Measurements from ENCODE around the gene RAB22A. TPM values are rescaled to one million over a fixed set of nuclear protein-coding genes. Genes with fewer than 3 reads are reported as not detected.

Gene RAB22A, protein sequence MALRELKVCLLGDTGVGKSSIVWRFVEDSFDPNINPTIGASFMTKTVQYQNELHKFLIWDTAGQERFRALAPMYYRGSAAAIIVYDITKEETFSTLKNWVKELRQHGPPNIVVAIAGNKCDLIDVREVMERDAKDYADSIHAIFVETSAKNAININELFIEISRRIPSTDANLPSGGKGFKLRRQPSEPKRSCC
- total RNA-seq (10 to 100 TPM; 22.4 to 46.3 (median 28.8) TPM), polyA plus RNA-seq (10 to 100 TPM in 1 of 3 donors, 1 to 10 TPM in 2; 6.7 to 31.9 (median 8.0) TPM)
- long read RNA-seq, donor 1, full-length matches to known transcripts: 21 of 37 reads
- long read RNA-seq, donor 1, partial matches to known transcripts: 16 of 37 reads
- long read RNA-seq, donor 1, other reads (novel, unspliced or antisense): 0 of 37 reads
- long read RNA-seq, donor 2, full-length matches to known transcripts: 12 of 12 reads
- long read RNA-seq, donor 2, partial matches to known transcripts: 0 of 12 reads
- long read RNA-seq, donor 2, other reads (novel, unspliced or antisense): 0 of 12 reads
- long read RNA-seq, donor 3, full-length matches to known transcripts: 24 of 24 reads
- long read RNA-seq, donor 3, partial matches to known transcripts: 0 of 24 reads
- long read RNA-seq, donor 3, other reads (novel, unspliced or antisense): 0 of 24 reads
- long read RNA-seq, donor 4, partial matches to known transcripts: 2 of 6 reads
- long read RNA-seq, donor 4, other reads (novel, unspliced or antisense): 4 of 6 reads
- long read RNA-seq, donor 5, full-length matches to known transcripts: 81 of 86 reads
- long read RNA-seq, donor 5, partial matches to known transcripts: 0 of 86 reads
- long read RNA-seq, donor 5, other reads (novel, unspliced or antisense): 5 of 86 reads
- long read RNA-seq, donor 6, partial matches to known transcripts: 0 of 2 reads
- long read RNA-seq, donor 6, other reads (novel, unspliced or antisense): 2 of 2 reads
- long read RNA-seq, donor 7, full-length matches to known transcripts: 4 of 18 reads
- long read RNA-seq, donor 7, partial matches to known transcripts: 14 of 18 reads
- long read RNA-seq, donor 7, other reads (novel, unspliced or antisense): 0 of 18 reads
- long read RNA-seq, donor 8, full-length matches to known transcripts: 43 of 43 reads
- long read RNA-seq, donor 8, partial matches to known transcripts: 0 of 43 reads
- long read RNA-seq, donor 8, other reads (novel, unspliced or antisense): 0 of 43 reads
- long read RNA-seq, donor 9, full-length matches to known transcripts: 14 of 14 reads
- long read RNA-seq, donor 9, partial matches to known transcripts: 0 of 14 reads
- long read RNA-seq, donor 9, other reads (novel, unspliced or antisense): 0 of 14 reads
- long read RNA-seq, donor 10, full-length matches to known transcripts: 13 of 21 reads
- long read RNA-seq, donor 10, partial matches to known transcripts: 8 of 21 reads
- long read RNA-seq, donor 10, other reads (novel, unspliced or antisense): 0 of 21 reads

DNA sequence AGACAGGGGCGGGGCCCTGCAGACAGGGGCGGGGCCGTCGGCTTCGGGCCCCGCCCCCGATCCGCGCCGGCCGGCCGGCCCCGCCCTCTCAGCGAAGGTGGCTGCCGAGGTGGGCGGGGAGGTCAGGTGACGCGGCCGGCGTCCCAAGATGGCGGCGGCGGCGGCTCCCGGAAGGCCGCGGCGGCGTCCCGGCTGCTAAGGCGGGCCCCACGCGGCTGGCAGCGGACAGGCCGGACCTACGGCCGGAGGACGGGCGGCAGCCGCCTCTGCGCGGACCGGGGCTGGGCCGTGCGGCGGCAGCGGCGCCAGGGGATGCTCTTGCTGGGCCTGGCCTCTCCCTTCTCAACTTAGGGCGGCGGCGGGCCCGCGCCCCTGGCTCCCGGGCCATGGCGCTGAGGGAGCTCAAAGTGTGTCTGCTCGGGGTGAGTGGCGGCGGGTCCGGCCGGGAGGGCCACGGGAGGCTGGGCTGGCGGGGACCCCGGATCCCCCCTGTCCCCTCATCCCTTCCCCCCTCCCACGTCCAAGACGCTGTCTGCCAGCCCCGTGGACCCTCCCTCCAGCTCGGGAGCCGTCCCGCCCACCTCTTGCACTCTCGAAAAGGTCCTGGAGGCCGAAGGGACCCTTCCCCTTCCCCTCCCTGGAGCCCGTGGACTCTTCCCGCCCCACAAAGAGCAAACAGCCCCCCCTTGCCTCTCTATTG lies at the start of gene RAB22A:
Gene RAB22A, plus strand, starts transcription at position 125 of the 700 bp plus-strand sequence. Its CDS starts 262 bp downstream, at position 387.
- intact Hi-C loops (cut with DNase I): loop anchor here (5.0 to 10.0 kb wide), 2 partner anchors 52 to 135 kb away; no protein-coding TSS in a partner anchor
- Histone ChIP-seq H3K36me3 (replicated peaks in 1 of 2) (peaks cover 0 to 24% of the 10 kb centered on the region in 2 donors), H3K27ac (peak within 1 kb of the TSS in 4 of 5 donors; percentile 62 to 95 (median 86)), H3K9me3 (replicated peaks in 1 of 3) (no peaks in the 10 kb centered on the region), H3K4me3 (peak within 1 kb of the TSS; percentile 91 to 98 (median 95)), H3K27me3 (no peaks in the 10 kb centered on the region), H3K4me1 (replicated peaks in 1 of 2) (peaks cover 0 to 34% of the 10 kb centered on the region in 2 donors)
- WGBS, 4 donors: 0 to 1% (median 0%) methylated on average over 2 to 72 of the region's 73 CpGs
- peak; percentile 74 to 86 (median 83) for DNase-seq
- TF ChIP-seq, protein P1, sequence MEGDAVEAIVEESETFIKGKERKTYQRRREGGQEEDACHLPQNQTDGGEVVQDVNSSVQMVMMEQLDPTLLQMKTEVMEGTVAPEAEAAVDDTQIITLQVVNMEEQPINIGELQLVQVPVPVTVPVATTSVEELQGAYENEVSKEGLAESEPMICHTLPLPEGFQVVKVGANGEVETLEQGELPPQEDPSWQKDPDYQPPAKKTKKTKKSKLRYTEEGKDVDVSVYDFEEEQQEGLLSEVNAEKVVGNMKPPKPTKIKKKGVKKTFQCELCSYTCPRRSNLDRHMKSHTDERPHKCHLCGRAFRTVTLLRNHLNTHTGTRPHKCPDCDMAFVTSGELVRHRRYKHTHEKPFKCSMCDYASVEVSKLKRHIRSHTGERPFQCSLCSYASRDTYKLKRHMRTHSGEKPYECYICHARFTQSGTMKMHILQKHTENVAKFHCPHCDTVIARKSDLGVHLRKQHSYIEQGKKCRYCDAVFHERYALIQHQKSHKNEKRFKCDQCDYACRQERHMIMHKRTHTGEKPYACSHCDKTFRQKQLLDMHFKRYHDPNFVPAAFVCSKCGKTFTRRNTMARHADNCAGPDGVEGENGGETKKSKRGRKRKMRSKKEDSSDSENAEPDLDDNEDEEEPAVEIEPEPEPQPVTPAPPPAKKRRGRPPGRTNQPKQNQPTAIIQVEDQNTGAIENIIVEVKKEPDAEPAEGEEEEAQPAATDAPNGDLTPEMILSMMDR (IDR thresholded peaks at IDR 0.05): no peak
- TF ChIP-seq POLR2A (IDR thresholded peaks at IDR 0.05): peak; percentile 88 to 93

DNA sequence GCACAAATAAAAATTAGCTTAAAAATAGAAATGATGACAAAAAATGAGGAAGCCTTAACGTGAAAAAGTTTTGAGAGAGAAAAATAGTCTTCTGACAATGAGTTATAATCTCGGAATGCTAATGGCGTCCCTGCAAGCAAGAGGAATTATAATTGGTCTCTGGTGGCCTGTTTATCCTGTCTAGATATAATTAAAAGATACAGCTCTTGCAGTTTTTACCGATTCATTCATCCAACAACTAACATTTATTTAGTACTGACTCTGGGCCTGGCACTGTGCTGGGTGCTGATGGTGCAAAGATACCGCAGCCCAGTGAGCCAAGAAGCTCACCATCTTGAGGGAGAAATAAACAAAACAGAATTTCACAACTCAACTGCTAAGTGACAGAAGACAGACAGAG lies 49.5 kb upstream of the RAB22A start:
- DNase-seq: no peak
- Histone ChIP-seq H3K9me3 (replicated peaks in 1 of 3) (no peaks in the 10 kb centered on the region), H3K4me1 (replicated peaks in 1 of 2) (peaks cover 0 to 9% of the 10 kb centered on the region in 2 donors), H3K36me3 (replicated peaks in 1 of 2) (peaks cover 0 to 7% of the 10 kb centered on the region in 2 donors), H3K27me3 (no peaks in the 10 kb centered on the region), H3K4me3 (no peak overlapping the region), H3K27ac (peak overlapping the region in 1 of 5 donors; percentile 26)
- intact Hi-C loops (cut with DNase I): no loop called here
- 70 to 79% (median 75%) methylated on average over 5 of the region's 5 CpGs for WGBS, 4 donors
- no peak for TF ChIP-seq POLR2A (IDR thresholded peaks at IDR 0.05)
- TF ChIP-seq, protein P1 (IDR thresholded peaks at IDR 0.05): no peak

DNA sequence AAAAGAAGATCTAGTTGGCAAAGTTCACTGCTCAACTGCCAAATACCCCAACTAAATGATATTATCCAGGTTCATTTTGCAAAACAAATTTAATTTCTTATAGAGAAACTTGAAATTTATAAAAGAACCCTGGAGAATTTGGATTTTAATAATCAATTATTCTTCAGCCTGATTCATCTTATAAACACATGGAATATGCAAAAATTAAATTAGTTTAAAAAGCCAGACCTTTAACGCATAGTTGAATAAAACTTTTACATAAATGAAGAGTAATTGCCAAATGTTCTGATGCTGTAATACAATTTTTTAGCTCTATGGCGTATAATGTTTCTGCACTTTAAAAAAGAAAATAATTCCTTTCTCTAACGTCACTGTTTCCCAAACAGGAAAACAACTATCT lies 47.9 kb upstream of the RAB22A start:
- DNase-seq: no peak
- Histone ChIP-seq H3K9me3 (replicated peaks in 1 of 3) (no peaks in the 10 kb centered on the region), H3K36me3 (replicated peaks in 1 of 2) (peaks cover 0 to 7% of the 10 kb centered on the region in 2 donors), H3K27me3 (no peaks in the 10 kb centered on the region), H3K27ac (no peak overlapping the region), H3K4me3 (no peak overlapping the region), H3K4me1 (replicated peaks in 1 of 2) (peaks cover 0 to 9% of the 10 kb centered on the region in 2 donors)
- TF ChIP-seq, protein P1 (IDR thresholded peaks at IDR 0.05): no peak
- no peak for TF ChIP-seq POLR2A (IDR thresholded peaks at IDR 0.05)
- intact Hi-C loops (cut with DNase I): no loop called here
- 81 to 84% (median 82%) methylated on average over 3 of the region's 3 CpGs for WGBS, 4 donors

All from adrenal gland (tissue), 19 donors.